NCI-H1436 treated with DMSO at 0.1 percent for 48 hours (cell line): ENCODE results near the gene RXRA.
"Not testable (repeated sequence)": the region's sequence is repeated elsewhere in the genome, so short reads cannot be mapped to it uniquely, and the experiment has no call there.

Source experiments
- DNase-seq: peaks from one replicate; lab custom pipeline; 2025; lab: John Stamatoyannopoulos, UW

RXRA gene

DNA sequence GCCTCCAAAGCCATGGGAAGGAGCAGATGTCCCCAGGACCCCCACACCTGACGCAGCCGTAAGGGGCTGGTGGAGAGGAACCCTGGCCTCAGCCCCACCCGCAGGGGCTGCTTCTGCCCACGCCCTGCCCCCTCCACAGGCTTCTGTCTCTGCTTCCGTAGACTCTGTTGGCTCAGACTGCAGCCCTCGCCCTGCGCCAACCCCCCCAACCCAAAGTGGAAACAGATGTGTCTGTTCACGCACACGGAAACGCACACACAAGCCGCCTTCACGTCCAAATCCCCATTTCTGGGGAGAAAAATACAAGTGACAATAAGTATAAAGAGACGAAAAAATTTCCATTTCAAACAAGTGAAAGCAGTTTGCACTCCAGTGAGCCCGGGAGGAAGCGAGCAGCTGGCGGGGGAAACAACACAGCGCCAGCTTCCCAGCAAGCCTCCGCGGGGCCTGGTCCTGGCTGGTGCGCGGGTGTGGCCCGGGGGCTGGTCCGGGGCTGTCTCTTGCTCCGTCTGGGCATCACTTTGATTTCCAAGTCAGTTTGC lies 32.6 kb upstream of the RXRA start:
- DNase-seq: no peak

GRCh38 chr9:134294153-134295071 lies 31.8 kb upstream of the RXRA start:
- DNase-seq: no peak

DNA sequence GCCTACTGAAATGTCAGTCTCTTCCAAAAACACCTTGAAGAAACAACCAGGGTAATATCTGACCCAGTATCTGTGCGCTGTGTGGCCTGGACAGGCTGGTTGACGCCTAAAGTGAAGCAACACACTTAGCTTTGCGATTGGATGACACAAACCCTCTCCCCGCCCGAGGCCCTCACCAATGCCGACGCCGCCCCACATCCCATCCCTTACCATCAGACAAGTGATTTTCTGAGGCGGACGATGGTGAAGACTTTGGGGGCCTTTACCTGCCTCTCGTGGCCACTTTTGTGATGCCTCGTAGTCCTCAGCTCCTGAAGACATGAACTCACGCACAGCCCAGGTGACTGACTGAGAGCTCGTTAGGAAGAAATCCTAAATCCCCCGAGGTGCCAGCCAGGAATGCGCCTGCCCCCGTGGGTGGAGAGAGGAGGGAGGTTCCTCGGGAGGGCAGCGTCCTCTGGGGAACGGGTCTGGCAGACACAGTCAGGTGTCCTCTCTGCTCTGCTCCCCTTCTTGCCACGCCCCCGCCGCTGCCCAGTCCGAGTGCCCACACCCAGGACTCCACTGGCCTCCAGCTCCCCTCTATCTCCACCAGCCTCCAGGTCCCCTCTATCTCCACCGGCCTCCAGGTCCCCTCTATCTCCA lies 31.0 kb upstream of the RXRA start:
- DNase-seq: no peak

DNA sequence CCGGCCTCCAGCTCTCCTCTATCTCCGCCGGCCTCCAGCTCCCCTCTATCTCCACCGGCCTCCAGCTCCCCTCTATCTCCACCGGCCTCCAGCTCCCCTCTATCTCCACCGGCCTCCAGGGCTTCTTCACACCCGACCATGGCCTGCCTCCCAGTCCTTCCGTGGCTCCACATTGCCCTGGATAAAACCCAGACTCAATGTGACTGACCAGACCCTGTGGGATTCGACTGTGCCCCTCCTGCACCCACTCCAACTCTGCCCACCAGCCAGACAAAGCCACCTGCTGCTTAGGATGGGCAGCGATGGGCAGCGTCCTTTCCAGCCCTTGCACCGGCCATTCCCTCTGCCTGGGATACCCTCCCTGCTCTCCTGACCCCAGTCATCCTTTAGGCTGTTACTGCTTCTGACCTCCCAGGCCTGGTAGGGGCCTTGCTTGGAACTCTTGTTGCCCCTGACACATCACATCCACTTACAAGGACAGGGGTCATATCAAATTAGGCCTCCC lies 30.5 kb upstream of the RXRA start:
- no peak for DNase-seq

DNA sequence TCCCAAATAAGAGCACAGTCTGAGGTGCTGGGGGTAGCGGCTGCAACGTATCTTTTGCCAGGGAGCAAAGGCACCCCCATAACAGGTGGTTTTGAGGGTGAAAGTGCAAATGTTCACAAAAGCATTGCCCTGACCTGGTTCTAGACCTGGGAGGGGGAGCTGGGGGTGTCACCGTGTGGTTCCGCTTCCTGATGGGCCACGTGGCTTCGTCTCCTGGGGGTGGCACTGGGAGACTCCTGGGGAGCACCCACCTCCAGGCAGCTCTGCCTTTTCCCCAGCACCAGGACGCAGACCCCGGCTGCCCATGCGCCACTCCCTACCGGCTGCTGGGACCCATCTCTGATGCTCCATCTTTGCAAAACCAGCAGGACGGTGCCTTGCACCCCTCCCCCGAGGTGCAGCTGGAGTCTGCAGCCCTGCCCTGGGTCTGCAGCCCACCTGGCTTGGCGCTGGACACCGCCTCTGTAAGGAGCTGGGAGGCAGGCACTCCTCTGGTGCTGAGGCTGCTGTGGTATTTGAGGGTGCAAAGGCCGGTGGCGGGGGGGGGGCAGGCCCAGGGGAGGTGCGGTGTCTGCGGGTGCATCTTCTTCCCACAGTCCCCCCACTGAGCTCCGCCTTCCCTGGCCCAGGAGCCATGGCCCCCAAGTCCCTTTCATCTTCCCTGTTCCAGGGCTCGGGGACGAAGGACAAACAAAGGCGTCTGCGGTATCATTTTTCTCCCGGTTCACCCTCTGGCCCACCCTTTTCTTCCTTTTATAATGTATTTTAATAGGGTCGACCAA lies 29.8 kb upstream of the RXRA start:
- DNase-seq: no peak

DNA sequence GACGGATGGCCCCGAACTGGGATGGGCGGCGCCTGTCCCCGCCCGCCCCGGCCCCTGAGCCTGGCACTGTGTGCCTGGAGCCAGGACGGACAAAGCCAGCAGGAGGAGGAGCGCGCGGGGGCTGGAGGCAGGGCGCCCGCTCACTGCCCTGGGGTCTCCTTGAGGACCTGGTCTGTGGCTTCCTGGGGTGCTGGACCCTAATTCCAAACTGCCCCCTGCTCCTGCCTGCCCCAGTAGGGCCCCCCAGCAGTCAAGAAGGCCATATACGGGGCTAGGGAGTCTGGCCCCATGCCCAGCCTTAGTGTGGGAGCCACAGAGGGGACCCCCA lies 29.2 kb upstream of the RXRA start:
- DNase-seq: no peak

DNA sequence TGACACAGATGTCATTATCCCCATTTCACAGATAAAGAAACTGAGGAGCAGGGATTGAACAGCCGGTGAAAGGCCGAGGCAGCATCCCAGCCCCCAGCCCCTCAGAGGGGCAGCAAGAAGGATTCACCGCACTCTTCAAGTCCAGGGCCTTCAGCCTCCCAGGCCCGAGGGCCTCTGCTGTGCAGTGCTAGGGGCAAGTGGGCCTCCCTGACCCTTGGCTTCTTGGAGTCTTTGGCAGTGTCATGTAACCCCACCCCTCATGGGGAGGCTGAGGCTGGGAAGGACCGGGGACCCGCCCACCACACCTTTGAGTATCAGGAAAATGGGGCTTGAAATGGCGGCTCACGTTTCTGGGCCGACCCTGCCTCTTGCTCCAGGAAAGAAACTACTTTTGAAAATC lies 28.7 kb upstream of the RXRA start:
- no peak for DNase-seq

DNA sequence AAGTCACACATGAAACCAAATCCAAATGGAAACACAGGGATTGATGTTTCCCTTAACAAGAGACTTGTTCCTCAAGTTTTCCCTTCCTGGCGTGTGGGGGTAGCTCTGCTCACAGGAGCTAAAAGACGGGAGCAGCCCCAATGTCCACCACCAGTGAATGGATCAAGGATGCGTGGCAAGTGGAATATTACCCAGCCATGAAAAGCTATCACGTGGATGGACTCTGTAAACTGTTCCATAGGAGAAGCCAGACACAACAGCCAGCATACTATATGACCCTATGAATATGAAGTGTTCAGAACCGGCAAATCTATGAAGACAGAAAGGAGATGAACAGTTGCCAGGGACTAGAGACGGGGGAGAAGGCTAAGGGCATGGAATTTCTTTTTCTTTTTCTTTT lies 28.3 kb upstream of the RXRA start:
- no peak for DNase-seq

- no peak for DNase-seq
Measured at GRCh38 chr9:134299068-134299467, 27.2 kb upstream of the RXRA start.

- DNase-seq: no peak
Measured at GRCh38 chr9:134299883-134300282, 26.4 kb upstream of the RXRA start.

DNA sequence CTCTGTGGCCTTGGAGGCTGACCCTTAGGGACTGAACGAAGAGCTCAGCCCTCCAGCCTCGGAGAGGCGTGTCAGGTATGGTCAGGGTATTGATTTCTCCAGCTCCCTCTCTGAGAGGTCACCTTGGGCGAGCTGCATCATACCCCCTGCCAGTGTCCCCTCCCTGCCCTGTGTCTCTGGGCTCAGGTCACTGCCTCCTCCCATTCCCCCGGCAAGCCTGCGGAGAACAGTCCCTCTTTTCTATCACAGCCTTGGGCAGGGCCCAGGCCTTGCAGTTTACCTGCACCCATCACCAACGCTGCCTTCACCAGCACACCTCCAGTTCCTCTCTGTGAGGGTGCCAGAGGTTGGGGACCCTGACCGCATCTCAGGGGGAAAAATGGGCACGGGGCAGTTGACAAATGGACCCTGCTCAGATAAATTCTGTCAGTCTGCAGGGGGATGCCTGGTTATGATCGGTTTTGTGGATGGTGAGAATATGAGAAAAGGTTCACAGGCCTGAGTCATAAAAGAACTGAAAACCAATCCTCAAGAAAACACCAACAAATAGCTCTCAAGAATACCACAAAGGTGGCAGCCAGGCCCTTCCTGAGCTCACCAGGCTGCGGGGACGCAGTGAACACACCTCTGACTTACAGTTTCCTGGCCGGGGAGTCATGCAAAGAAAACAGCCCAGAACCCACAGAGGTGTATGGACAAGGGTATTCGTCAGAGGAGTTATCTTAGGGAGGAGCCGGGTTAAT lies 24.7 kb upstream of the RXRA start:
- DNase-seq: no peak

GRCh38 chr9:134302130-134302817 lies 24.0 kb upstream of the RXRA start:
- no peak for DNase-seq

- DNase-seq: no peak
Measured at GRCh38 chr9:134303601-134304000, 22.7 kb upstream of the RXRA start.

DNA sequence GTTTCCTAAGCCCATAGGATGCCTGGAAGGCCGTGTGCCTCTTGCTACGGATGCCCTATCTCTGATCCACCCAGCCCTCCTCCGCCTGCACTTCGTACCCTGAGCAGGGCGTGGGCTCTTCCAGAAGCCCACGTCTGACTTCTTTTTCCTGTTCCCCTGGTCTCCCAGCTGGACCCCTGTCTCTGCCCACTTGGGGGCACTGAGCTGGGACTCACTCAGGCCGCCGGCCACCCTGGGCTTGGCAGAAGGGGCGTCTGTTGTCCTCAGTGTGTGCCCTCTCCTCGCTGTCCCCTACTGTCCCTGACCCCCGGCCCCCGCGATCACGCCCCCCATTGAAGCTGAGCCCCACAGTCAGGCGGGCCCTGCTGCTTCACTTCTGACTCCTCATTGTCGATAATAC lies 22.0 kb upstream of the RXRA start:
- no peak for DNase-seq

GRCh38 chr9:134304690-134305089 lies 21.6 kb upstream of the RXRA start:
- peak; percentile 96 for DNase-seq

DNA sequence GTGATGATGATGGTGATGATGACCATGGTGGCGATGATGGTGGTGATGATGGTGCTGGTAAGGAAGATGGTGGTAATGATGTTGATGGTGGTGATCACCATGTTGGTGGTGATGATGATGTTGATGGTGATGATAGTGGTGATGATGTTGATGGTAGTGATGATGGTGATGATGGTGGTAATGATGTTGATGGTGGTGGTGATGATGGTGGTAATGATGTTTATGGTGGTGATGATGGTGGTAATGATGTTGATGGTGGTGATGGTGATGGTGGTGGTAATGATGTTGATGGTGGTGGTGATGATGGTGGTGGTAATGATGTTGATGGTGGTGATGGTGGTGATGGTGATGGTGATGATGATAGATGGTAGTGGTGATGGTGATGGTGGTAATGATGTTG lies 20.7 kb upstream of the RXRA start:
- DNase-seq: no peak

- DNase-seq: not testable (repeated sequence)
Measured at GRCh38 chr9:134306042-134306441, 20.2 kb upstream of the RXRA start.

DNA sequence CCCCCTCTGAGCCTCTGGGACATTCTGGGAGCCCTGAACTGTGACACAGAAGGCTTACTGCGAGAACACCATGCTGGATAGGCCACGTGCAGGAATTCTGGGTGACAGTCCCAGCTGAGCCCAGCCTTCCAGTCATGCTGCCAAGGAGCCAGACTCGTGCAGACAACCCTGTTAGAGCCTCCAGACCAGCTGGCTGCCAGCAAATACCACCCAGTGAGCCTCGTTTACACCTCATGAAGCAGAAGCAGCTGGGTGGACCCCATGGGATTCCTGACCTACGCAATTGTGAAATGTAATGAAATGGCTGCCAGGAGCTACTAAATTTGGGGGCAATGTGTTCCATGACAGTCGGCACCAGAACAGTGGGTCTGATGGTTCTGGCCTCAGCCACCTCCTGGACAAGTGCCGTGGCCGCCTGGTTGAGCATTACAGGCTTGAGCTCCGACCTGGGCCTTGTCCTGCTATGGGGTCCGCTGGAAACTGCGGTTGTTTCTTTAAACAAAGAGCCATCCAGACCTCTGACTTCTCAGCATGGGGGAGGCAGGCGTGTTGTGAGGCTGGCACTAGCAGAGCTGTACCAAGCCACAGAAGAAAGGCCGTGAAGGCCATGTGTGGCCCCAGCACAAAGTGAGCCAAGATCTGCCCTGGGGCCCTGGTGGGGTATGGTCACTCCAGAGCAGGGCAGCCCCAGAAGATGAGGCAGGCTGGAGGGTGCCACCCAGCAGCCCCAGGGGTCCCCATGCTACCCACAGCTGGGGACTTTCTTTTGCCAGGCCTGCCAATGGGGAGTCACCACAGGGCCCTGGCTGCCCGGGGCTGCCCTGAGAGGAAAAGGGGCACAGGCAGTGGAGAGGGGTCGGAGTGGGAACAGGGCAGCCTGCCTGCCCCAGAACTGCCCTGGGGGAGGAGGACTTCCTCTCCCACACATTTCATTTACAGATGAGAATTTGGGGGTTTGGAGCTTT lies 19.3 kb upstream of the RXRA start:
- no peak for DNase-seq

DNA sequence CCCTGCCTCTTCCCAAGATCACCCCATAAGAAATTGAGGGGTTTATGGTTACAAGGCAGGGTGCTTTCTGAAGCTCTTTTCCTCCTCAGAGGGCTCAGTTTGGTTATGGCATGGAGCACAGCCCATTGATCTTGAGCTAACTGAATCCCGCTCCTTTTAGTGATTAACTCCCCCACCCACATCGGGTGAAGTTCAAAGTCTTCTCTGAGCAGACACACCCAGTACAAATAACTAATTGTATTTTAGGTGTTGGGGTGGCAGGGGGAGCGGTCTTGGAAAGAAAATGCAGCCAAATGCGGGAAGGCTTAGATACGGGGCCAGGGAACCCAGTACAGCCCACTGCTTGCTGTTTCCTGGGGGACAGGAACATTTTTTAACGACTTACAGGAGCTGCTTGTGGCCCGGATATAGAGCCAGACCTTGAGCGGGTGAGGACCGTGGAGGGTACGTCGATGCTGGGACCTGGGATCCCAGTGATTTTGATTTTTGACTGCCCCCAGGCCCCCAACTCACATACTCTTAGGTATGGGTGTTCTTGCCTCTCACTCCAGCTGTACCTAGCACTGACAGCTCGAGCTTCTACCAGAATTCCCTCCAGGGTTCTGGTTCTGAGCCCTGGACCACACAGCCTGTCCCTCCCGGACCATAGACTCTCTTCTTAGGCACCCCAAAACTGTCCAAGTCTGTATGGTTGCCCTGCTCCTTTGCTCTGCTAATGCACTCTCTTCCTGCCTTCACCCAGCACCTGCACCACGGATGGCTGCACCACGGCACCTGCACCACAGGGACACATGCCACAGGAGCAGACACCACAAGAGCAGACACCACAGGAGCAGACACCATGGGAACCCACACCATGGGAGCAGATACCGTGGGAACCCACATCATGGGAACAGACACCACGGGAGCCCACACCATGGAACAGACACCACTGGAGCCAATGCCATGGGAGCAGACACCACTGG lies 18.3 kb upstream of the RXRA start:
- DNase-seq: no peak
